IMR-90 (cell line): ENCODE data around the gene VAT1L. TPM values are rescaled to one million over a fixed set of nuclear protein-coding genes. Genes with fewer than 3 reads are reported as not detected.
A peak's percentile ranks its signal among the peaks of the same experiment; 100 is the strongest.

ENCODE experiments used
- ATAC-seq: fragments of 200-7000 bp; cut with Tn5 transposase; 2 replicates; pipeline ENCODE4 v1.9.1; 2020; ENCODE audit warnings: low read depth, mild to moderate bottlenecking, moderate library complexity
- BruUV-seq: library from RNA; stranded (reverse); fragments of 400-500 nt; replicated peaks from 2 replicates; lab custom pipeline; 2021; lab: Mats Ljungman, UMichigan
- CTCF ChIA-PET: fragments of 300-600 bp; formaldehyde crosslinking; extraction: SDS; loops from one replicate; lab custom pipeline; 2021; ENCODE audit warnings: antibody characterized with exemption; lab: Yijun Ruan, JAX
- POLR2A ChIA-PET: fragments of 300-600 bp; sonication (Branson Sonifier 250); formaldehyde crosslinking; loops from one replicate; lab custom pipeline; 2022; ENCODE audit warnings: antibody characterized with exemption; ENCODE audit not compliant: unreplicated experiment; lab: Charles Lee
- DNase-seq: peaks from one replicate; pipeline ENCODE4 v3.0.0; 2013
- H2AFZ ChIP-seq: replicated peaks from 2 replicates; pipeline ENCODE3; 2013; ENCODE audit warnings: low read length, mild to moderate bottlenecking; ENCODE audit not compliant: poor library complexity
- H2AK5ac ChIP-seq: 2 replicates; pipeline ENCODE4 v1.6.1; 2013; ENCODE audit warnings: low read depth, low read length, inconsistent platforms
- H2AK9ac ChIP-seq: replicated peaks from 2 replicates; pipeline ENCODE3; 2013; ENCODE audit warnings: mild to moderate bottlenecking, low read depth, low read length, moderate library complexity; ENCODE audit not compliant: poor library complexity
- H2BK120ac ChIP-seq: 2 replicates; pipeline ENCODE4 v1.6.1; 2013; ENCODE audit warnings: low read depth, low read length, inconsistent platforms
- H2BK15ac ChIP-seq: 3 replicates; pipeline ENCODE4 v1.6.1; 2013; ENCODE audit warnings: low read depth, low read length, inconsistent platforms
- H2BK20ac ChIP-seq: 2 replicates; pipeline ENCODE4 v1.6.1; 2013; ENCODE audit warnings: low read depth, mild to moderate bottlenecking, inconsistent platforms, low read length, moderate library complexity
- H2BK5ac ChIP-seq: 2 replicates; pipeline ENCODE4 v1.6.1; 2013; ENCODE audit warnings: mild to moderate bottlenecking, low read depth, low read length, inconsistent platforms; ENCODE audit not compliant: poor library complexity, severe bottlenecking
- H3K14ac ChIP-seq: replicated peaks from 2 replicates; pipeline ENCODE4 v1.6.1; 2013; ENCODE audit warnings: low read depth, low read length, inconsistent platforms
- H3K18ac ChIP-seq: 2 replicates; pipeline ENCODE4 v1.6.1; 2013; ENCODE audit warnings: low read depth, low read length, control low read depth
- H3K23ac ChIP-seq: 2 replicates; pipeline ENCODE4 v1.6.1; 2013; ENCODE audit warnings: low read depth, low read length, inconsistent platforms
- H3K27ac ChIP-seq: 2 replicates; pipeline ENCODE4 v1.5.1; 2013; ENCODE audit warnings: mild to moderate bottlenecking, control low read depth, low read length; ENCODE audit not compliant: insufficient read depth
- H3K27me3 ChIP-seq: 2 replicates; pipeline ENCODE4 v1.6.1; 2013; ENCODE audit warnings: low read length; ENCODE audit not compliant: control insufficient read depth, insufficient read depth
- H3K36me3 ChIP-seq: 2 replicates; pipeline ENCODE4 v1.6.1; 2013; ENCODE audit warnings: low read length, mixed read lengths; ENCODE audit not compliant: control insufficient read depth, insufficient read depth
- H3K4ac ChIP-seq: 2 replicates; pipeline ENCODE4 v1.6.1; 2013; ENCODE audit warnings: low read depth, low read length, inconsistent platforms
- H3K4me1 ChIP-seq: 2 replicates; pipeline ENCODE4 v1.6.1; 2013; ENCODE audit warnings: low read length, mixed read lengths; ENCODE audit not compliant: control insufficient read depth, insufficient read depth
- H3K4me2 ChIP-seq: 2 replicates; pipeline ENCODE4 v1.6.1; 2013; ENCODE audit warnings: low read depth, mild to moderate bottlenecking, control low read depth, low read length, moderate library complexity
- H3K4me3 ChIP-seq: 2 replicates; pipeline ENCODE4 v1.5.1; 2013; ENCODE audit warnings: low read depth, mild to moderate bottlenecking, control low read depth, low read length, moderate library complexity; ENCODE audit not compliant: insufficient read depth
- H3K56ac ChIP-seq: 2 replicates; pipeline ENCODE4 v1.6.1; 2013; ENCODE audit warnings: low read length, inconsistent platforms; ENCODE audit not compliant: insufficient read depth; ENCODE audit errors: extremely low read depth
- H3K79me1 ChIP-seq, 2 experiments: 2 replicates each; pipeline ENCODE4 v1.6.1; 2013; ENCODE audit warnings: low read length in 2 of 2, inconsistent platforms in 1 of 2, low read depth in 1 of 2
- H3K9ac ChIP-seq: 2 replicates; pipeline ENCODE4 v1.6.1; 2013; ENCODE audit warnings: low read depth, low read length, control low read depth
- H3K9me1 ChIP-seq: 2 replicates; pipeline ENCODE4 v1.6.1; 2013; ENCODE audit warnings: low read length, inconsistent platforms; ENCODE audit not compliant: insufficient read depth
- H3K9me3 ChIP-seq: 2 replicates; pipeline ENCODE4 v1.6.1; 2013; ENCODE audit warnings: low read length; ENCODE audit not compliant: control insufficient read depth, insufficient read depth
- H4K20me1 ChIP-seq: 2 replicates; pipeline ENCODE4 v1.6.1; 2013; ENCODE audit warnings: low read length, inconsistent platforms; ENCODE audit not compliant: insufficient read depth
- H4K5ac ChIP-seq: 2 replicates; pipeline ENCODE4 v1.6.1; 2013; ENCODE audit warnings: mild to moderate bottlenecking, low read depth, low read length, control low read depth
- H4K8ac ChIP-seq, 2 experiments: 2 replicates each; pipeline ENCODE4 v1.6.1; 2013; ENCODE audit warnings: low read depth in 2 of 2, low read length in 2 of 2, control low read depth in 1 of 2, inconsistent platforms in 1 of 2
- H4K91ac ChIP-seq: 2 replicates; pipeline ENCODE4 v1.6.1; 2013; ENCODE audit warnings: low read depth, low read length, inconsistent platforms; ENCODE audit not compliant: insufficient read depth
- CEBPB ChIP-seq: IDR thresholded peaks from 2 replicates; pipeline ENCODE4 v1.6.1; 2012; ENCODE audit warnings: low read depth, low read length, improper control_type of control experiment
- FOS ChIP-seq: fragments of 150-350 bp; IDR thresholded peaks from 2 replicates; pipeline ENCODE4 v1.6.1; 2016; ENCODE audit warnings: low read depth, low read length
- MAFK ChIP-seq: IDR thresholded peaks from 2 replicates; pipeline ENCODE4 v1.6.1; 2012; ENCODE audit warnings: low read depth, low read length, improper control_type of control experiment
- RFX5 ChIP-seq: IDR thresholded peaks from 2 replicates; pipeline ENCODE4 v1.8.0; 2012; ENCODE audit warnings: low read depth, mild to moderate bottlenecking, low read length, moderate library complexity
- SMC3 ChIP-seq: fragments of 150-350 bp; IDR thresholded peaks from 2 replicates; pipeline ENCODE4 v1.6.1; 2016; ENCODE audit warnings: low read depth, mild to moderate bottlenecking, antibody characterized with exemption, low read length, moderate library complexity
- USF2 ChIP-seq: fragments of 150-350 bp; IDR thresholded peaks from 2 replicates; pipeline ENCODE4 v1.6.1; 2017; ENCODE audit warnings: mild to moderate bottlenecking, antibody characterized with exemption, low read length, low read depth
- WGBS, 2 experiments: methylation state at CpG; one replicate each; pipeline versions ENCODE4 v1.1.5 to v1.1.7; 2013; ENCODE audit warnings: missing lambda C conversion rate in 2 of 2; ENCODE audit not compliant: insufficient read length in 1 of 2; ENCODE audit errors: extremely low coverage in 2 of 2; 5-methylcytosine and 5-hydroxymethylcytosine counted together
- dilution Hi-C: fragments of 300-500 bp; cut with HindIII; formaldehyde crosslinking; loops from one replicate; pipeline ENCODE4 v1.14.3; 2018; ENCODE audit warnings: low sequenced_read_pairs; ENCODE audit not compliant: unreplicated experiment
- in situ Hi-C: fragments of 300-500 bp; cut with MboI; formaldehyde crosslinking; loops from 3 replicates; pipeline ENCODE4 v1.14.3; 2019; ENCODE audit warnings: low sequenced_read_pairs, inconsistent platforms, mixed read lengths
- intact Hi-C: fragments of 100-400 bp; cut with micrococcal nuclease; formaldehyde crosslinking; loops from 2 replicates; pipeline ENCODE4 v1.10.0; 2022
- polyA plus RNA-seq, 3 experiments: library from polyadenylated mRNA; depleted of rRNA; stranded (reverse); fragments of >200 nt; gene quantifications; 2 replicates each; pipeline ENCODE4 v1.2.3, GENCODE V29; 2012; ENCODE audit warnings: low replicate concordance in 1 of 3
- total RNA-seq: library from RNA; depleted of rRNA; stranded (reverse); fragments of >200 nt; gene quantifications from 2 replicates; pipeline ENCODE4 v1.2.3, GENCODE V29; 2012

The VAT1L gene
- total and polyA plus RNA-seq, 2 of the 4 experiments (the other 2 are of a cell fraction), result 15.4 to 18.5 TPM

GRCh38 chr16:77993111-77993985, 205.0 kb downstream of the VAT1L start:
- Histone ChIP-seq H4K20me1 (no peaks in the 10 kb centered on the region), H3K4me1 (peaks cover 3% of the 10 kb centered on the region; the same call in 1 of the 2 replicates), H3K4ac (no peak overlapping the region; the same call in 1 of the 2 replicates), H3K9ac (no peak overlapping the region), H2BK15ac (no peak overlapping the region), H2BK5ac (peak overlapping the region; percentile 68), H3K4me3 (no peak overlapping the region), H3K4me2 (peak overlapping the region; percentile 75), H2AK9ac (no peak overlapping the region), H2BK20ac (0 out of 2 replicates have a peak overlapping the region, but pooled peaks have one; percentile 43), H3K23ac (no peak overlapping the region), H4K91ac (0 out of 2 replicates have a peak overlapping the region, but pooled peaks have one; percentile 8), H3K18ac (peak overlapping the region; percentile 26; the same call in 1 of the 2 replicates), H2AFZ (no peak overlapping the region), H4K8ac (no peak overlapping the region), H4K5ac (no peak overlapping the region), H3K36me3 (no peaks in the 10 kb centered on the region), H3K14ac (no peak overlapping the region), H3K9me1 (no peaks in the 10 kb centered on the region), H2BK120ac (no peak overlapping the region), H3K56ac (no peak overlapping the region), H3K9me3 (peaks cover 13% of the 10 kb centered on the region), H3K27ac (peak overlapping the region; percentile 53; the same call in 1 of the 2 replicates), H2AK5ac (no peak overlapping the region), H3K79me1 (no peaks in the 10 kb centered on the region), H3K27me3 (no peaks in the 10 kb centered on the region)
- POLR2A ChIA-PET, result interaction anchor here (0.5 kb wide), 1 partner anchor 1432 kb away, joined by 3 read pairs; no protein-coding TSS in a partner anchor
- ATAC-seq, result peak; percentile 90
- TF ChIP-seq RFX5 (no peak), MAFK (no peak), FOS (peak; percentile 82), SMC3 (no peak), USF2 (no peak), CEBPB (no peak)
- peak; percentile 65 for DNase-seq
- no CpG with 5 or more reads among the region's 6 CpGs for WGBS, 2 experiments
- dilution Hi-C loops, result no loop called here
- intact Hi-C loops, result no loop called here
- in situ Hi-C loops, result no loop called here
- CTCF ChIA-PET, result interaction anchor here (1.1 to 1.3 kb wide), 3 partner anchors 10 to 18 kb away, joined by 3 to 9 read pairs (median 3); no protein-coding TSS in a partner anchor
- BruUV-seq, result no TSS peak
